ENCODE measurements around the gene ATP2B3.

GRCh38 chrX:153549231-153549630 is 31.8 kb downstream of the ATP2B3 start:
- TF ChIP-seq SIN3A (IDR thresholded peaks at IDR 0.05; ENCODE audit: borderline replicate concordance, insufficient read depth, low read length) (no peak), REST (IDR thresholded peaks at IDR 0.05; ENCODE audit: insufficient read depth in 1 of 2, low read depth in 2 of 2, low read length in 2 of 2) (no peak), POLR2AphosphoS5 (IDR thresholded peaks at IDR 0.05; ENCODE audit: low read depth, low read length) (no peak)

All from PFSK-1 (cell line).